Adrenal gland (tissue), 12 donors: Measurements from ENCODE around the gene MLNR. TPM values are rescaled to one million over a fixed set of nuclear protein-coding genes. Genes with fewer than 3 reads are reported as not detected.
A peak's percentile ranks its signal among the peaks of the same experiment; 100 is the strongest.

Source experiments
- DNase-seq, 7 donors: peaks; one replicate each; pipeline ENCODE4 v3.0.0-alpha.2; 2019 to 2020
- H3K27ac ChIP-seq, 5 donors: fragments of 200-600 bp; sonication (generic) in 4 of 5; 1 replicate in 3 of 5; 2 replicates in 2 of 5; pipeline versions ENCODE4 v1.5.1 to v1.8.0; 2016 to 2020; ENCODE audit warnings: mild to moderate bottlenecking in 1 of 5
- H3K27me3 ChIP-seq: fragments of 200-600 bp; 2 replicates; pipeline ENCODE4 v1.8.0; 2021
- H3K36me3 ChIP-seq, 2 donors: fragments of 200-600 bp; replicated peaks in 1 of 2; 1 replicate in 1 of 2; 2 replicates in 1 of 2; pipeline versions ENCODE4 v1.5.1 to v1.8.0; 2018 to 2022
- H3K4me1 ChIP-seq, 2 donors: fragments of 200-600 bp; replicated peaks in 1 of 2; 1 replicate in 1 of 2; 2 replicates in 1 of 2; pipeline versions ENCODE4 v1.5.1 to v1.8.0; 2018 to 2021
- H3K4me3 ChIP-seq, 4 donors: fragments of 200-600 bp; sonication (generic) in 3 of 4; one replicate each; pipeline ENCODE4 v1.5.1; 2016 to 2018
- H3K9me3 ChIP-seq, 3 donors: fragments of 200-600 bp; sonication (generic) in 1 of 3; replicated peaks in 1 of 3; 1 replicate in 2 of 3; 2 replicates in 1 of 3; pipeline versions ENCODE4 v1.5.1 to v1.8.0; 2016 to 2021
- POLR2A ChIP-seq, 2 donors: fragments of 450-650 bp; IDR thresholded peaks; one replicate each; pipeline ENCODE4 v1.6.1; 2017; ENCODE audit warnings: antibody characterized with exemption in 2 of 2, mild to moderate bottlenecking in 2 of 2, moderate library complexity in 1 of 2
- WGBS, 4 donors: extraction: QIAGEN DNeasy Blood & Tissue Kit in 2 of 4; methylation state at CpG; one replicate each; pipeline versions ENCODE4 v1.1.5 to v1.1.7; 2013 to 2017; 5-methylcytosine and 5-hydroxymethylcytosine counted together
- intact Hi-C, 2 donors: fragments of 100-400 bp; cut with DNase I; formaldehyde crosslinking; loops; one replicate each; pipeline versions ENCODE4 v1.14.1 to v1.15.0; 2022 to 2023
- polyA plus RNA-seq, 3 donors: library from polyadenylated mRNA; stranded (reverse); fragments of 200-250 nt in 2 of 3; fragments of 350-450 nt in 1 of 3; fragmentation: Illumina TruSeq in 1 of 3; extraction: RNeasy Lipid Tissue Mini Kit (QIAGEN cat#74804) in 1 of 3; gene quantifications; one replicate each; pipeline ENCODE4 v1.2.3, GENCODE V29; 2013 to 2014
- total RNA-seq, 9 donors: library from RNA; depleted of rRNA in 4 of 9; stranded (reverse); fragments of >200 nt in 4 of 9; fragments of 120-200 nt in 1 of 9; fragmentation: NEBNext Ultra II Directional in 1 of 9; extraction: Animal tissue kit (Norgen Biotek cat#: 25700) in 1 of 9; gene quantifications; one replicate each; pipeline versions ENCODE4 v1.1.0 to v1.2.4, GENCODE V29; 2013 to 2023
- TF ChIP-seq, protein P1 (sequence below), 6 experiments: fragments of 450-650 bp in 4 of 6; fragments of 200-600 bp in 2 of 6; sonication (generic) in 1 of 6; IDR thresholded peaks; 1 replicate in 5 of 6; 2 replicates in 1 of 6; pipeline versions ENCODE4 v1.5.1 to v1.8.0; 2016 to 2021; ENCODE audit warnings: antibody characterized with exemption in 6 of 6, mild to moderate bottlenecking in 2 of 6, moderate library complexity in 1 of 6
- donor health status: healthy with polysubstance abuse.
- donor health status: Bipolar disorder and iron deficiency.
- donor health status: DM: yes; HTN: yes; CAD: no.
- donor health status: DM: no; HTN: no; CAD: no.
- donor health status: DM: no; HTN: no; CAD: no.
- donor health status: DM: yes; HTN: yes; CAD: no.

The MLNR gene
- total and polyA plus RNA-seq, 12 donors: not detected

DNA sequence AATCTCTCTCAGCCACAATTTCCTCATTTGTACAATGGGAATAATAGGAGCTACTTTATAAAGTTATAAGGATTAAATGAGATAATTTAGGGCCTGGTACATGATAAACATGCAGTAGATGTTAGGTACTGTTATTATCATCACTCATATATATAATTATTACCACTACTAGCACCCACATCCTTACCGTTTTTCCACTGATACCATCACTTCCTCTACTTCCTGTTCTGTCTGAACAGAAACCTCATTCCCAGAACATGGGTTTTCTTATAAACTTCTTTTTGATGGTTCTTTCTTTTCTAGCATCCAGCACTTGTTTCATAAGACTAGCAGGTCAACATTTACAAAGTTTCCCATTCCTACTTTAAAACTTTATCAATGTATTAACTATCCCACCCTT lies 33.9 kb downstream of the MLNR start:
- TF ChIP-seq POLR2A (IDR thresholded peaks at IDR 0.05): no peak
- TF ChIP-seq, protein P1, sequence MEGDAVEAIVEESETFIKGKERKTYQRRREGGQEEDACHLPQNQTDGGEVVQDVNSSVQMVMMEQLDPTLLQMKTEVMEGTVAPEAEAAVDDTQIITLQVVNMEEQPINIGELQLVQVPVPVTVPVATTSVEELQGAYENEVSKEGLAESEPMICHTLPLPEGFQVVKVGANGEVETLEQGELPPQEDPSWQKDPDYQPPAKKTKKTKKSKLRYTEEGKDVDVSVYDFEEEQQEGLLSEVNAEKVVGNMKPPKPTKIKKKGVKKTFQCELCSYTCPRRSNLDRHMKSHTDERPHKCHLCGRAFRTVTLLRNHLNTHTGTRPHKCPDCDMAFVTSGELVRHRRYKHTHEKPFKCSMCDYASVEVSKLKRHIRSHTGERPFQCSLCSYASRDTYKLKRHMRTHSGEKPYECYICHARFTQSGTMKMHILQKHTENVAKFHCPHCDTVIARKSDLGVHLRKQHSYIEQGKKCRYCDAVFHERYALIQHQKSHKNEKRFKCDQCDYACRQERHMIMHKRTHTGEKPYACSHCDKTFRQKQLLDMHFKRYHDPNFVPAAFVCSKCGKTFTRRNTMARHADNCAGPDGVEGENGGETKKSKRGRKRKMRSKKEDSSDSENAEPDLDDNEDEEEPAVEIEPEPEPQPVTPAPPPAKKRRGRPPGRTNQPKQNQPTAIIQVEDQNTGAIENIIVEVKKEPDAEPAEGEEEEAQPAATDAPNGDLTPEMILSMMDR (IDR thresholded peaks at IDR 0.05): no peak
- peaks cover 0 to 13% of the 10 kb centered on the region in 2 donors for H3K36me3 ChIP-seq
- peaks cover under 1 to 11% of the 10 kb centered on the region in 2 donors for H3K4me1 ChIP-seq
- no peak for DNase-seq
- WGBS, 4 donors: 35 to 57% (median 53%) methylated on average over 1 of the region's 1 CpG
- H3K4me3 ChIP-seq: no peak overlapping the region
- H3K27me3 ChIP-seq: no peaks in the 10 kb centered on the region
- no peak overlapping the region for H3K27ac ChIP-seq
- H3K9me3 ChIP-seq: no peaks in the 10 kb centered on the region
- intact Hi-C loops: no loop called here

DNA sequence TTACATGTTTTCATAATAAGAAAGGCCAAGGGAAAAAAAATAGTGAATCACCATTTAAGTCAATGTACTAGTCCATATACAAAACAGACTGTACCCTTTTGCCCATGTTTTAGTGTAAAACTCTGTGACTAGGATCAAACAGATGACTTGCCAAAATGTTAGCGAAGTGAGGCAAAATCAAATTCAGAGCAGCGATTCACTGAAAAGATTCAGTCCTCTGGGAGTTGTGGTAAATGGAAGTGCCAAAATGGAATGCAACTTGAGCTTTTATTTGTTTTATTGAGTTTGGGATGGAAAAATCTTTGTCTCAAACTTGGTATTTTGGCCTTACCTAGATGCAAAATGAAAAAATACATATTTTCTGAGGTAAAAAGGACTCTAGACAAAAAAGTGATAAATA lies 36.7 kb downstream of the MLNR start:
- H3K27me3 ChIP-seq: no peaks in the 10 kb centered on the region
- H3K4me3 ChIP-seq: no peak overlapping the region
- H3K9me3 ChIP-seq: no peaks in the 10 kb centered on the region
- H3K36me3 ChIP-seq: peaks cover 0 to 36% of the 10 kb centered on the region in 2 donors
- H3K4me1 ChIP-seq: peaks cover 8 to 15% of the 10 kb centered on the region in 2 donors
- 88 to 96% (median 90%) methylated on average over 2 of the region's 2 CpGs for WGBS, 4 donors
- no peak for DNase-seq
- intact Hi-C loops: no loop called here
- TF ChIP-seq, protein P1 (IDR thresholded peaks at IDR 0.05): no peak
- TF ChIP-seq POLR2A (IDR thresholded peaks at IDR 0.05): no peak
- no peak overlapping the region for H3K27ac ChIP-seq

DNA sequence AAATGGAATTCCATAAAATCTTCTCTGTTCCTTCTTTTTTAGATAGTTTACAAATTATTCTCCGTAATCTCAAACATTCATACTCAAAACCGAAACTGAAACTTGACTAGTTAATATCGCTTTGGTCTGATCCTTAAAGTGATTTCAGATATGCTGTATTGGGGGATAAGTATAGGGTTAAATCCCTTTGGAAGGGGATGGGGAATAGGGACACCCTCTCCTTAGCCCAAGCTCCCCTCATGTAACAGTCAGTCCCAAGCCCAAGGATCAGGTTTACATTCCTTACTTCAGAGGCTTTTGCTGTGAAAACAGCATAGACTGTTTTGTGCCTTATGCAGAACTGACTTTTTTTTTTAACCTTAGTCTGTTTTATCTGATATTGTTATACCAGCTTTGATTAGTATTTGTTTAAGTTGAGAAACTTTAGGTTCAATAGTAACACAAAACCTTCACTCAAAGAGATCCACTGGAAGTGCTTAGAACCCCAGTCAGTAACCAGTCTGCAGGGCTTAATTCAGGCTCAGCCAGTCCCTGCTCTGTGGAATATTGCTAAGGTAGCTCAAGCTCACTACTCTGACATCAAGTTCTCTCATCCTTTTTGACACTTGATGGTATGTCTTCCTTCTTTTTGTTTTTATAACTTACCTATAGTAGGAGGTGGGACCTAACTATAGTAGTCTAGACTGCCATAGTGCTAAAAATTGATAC lies 38.1 kb downstream of the MLNR start:
- peaks cover 0 to 37% of the 10 kb centered on the region in 2 donors for H3K36me3 ChIP-seq
- TF ChIP-seq POLR2A (IDR thresholded peaks at IDR 0.05): no peak
- TF ChIP-seq, protein P1 (IDR thresholded peaks at IDR 0.05): no peak
- H3K4me1 ChIP-seq: peaks cover 8 to 14% of the 10 kb centered on the region in 2 donors
- WGBS, 4 donors: 48 to 70% (median 58%) methylated on average over 3 of the region's 3 CpGs
- peak overlapping the region in 2 of 5 donors; percentile 4 to 47 for H3K27ac ChIP-seq
- intact Hi-C loops: no loop called here
- peak overlapping the region in 1 of 4 donors; percentile 21 for H3K4me3 ChIP-seq
- H3K27me3 ChIP-seq: no peaks in the 10 kb centered on the region
- DNase-seq: no peak
- H3K9me3 ChIP-seq: no peaks in the 10 kb centered on the region

- DNase-seq: peak; percentile 37 to 83 (median 65)
- TF ChIP-seq, protein P1 (IDR thresholded peaks at IDR 0.05): no peak
- TF ChIP-seq POLR2A (IDR thresholded peaks at IDR 0.05): no peak
- no peaks in the 10 kb centered on the region for H3K9me3 ChIP-seq
- H3K4me3 ChIP-seq: no peak overlapping the region
- H3K36me3 ChIP-seq: peaks cover 0 to 37% of the 10 kb centered on the region in 2 donors
- peak overlapping the region in 1 of 5 donors; percentile 3 for H3K27ac ChIP-seq
- peaks cover 8 to 14% of the 10 kb centered on the region in 2 donors for H3K4me1 ChIP-seq
- WGBS, 4 donors: 53 to 69% (median 61%) methylated on average over 6 of the region's 6 CpGs
- intact Hi-C loops: no loop called here
- no peaks in the 10 kb centered on the region for H3K27me3 ChIP-seq
These were observed 39.4 kb downstream of the MLNR start for GRCh38 chr13:49259586-49259985.
